A673 (cell line): Measurements from ENCODE around the gene CHP2. TPM values are rescaled to one million over a fixed set of nuclear protein-coding genes. Genes with fewer than 3 reads are reported as not detected.

Source experiments
- BruUV-seq: library from RNA; stranded (reverse); fragments of 400-500 nt; replicated peaks from 2 replicates; lab custom pipeline; 2021; lab: Mats Ljungman, UMichigan
- CTCF ChIA-PET: fragments of 300-600 bp; sonication (Branson Sonifier 250); formaldehyde crosslinking; loops from one replicate; lab custom pipeline; 2022; ENCODE audit warnings: antibody characterized with exemption; lab: Charles Lee
- POLR2A ChIA-PET: fragments of 300-600 bp; sonication (Branson Sonifier 250); formaldehyde crosslinking; loops from one replicate; lab custom pipeline; 2022; ENCODE audit warnings: antibody characterized with exemption; ENCODE audit not compliant: low non-redundant PET; lab: Charles Lee
- DNase-seq: peaks from one replicate; pipeline ENCODE4 v3.0.0-alpha.2; 2015; ENCODE audit warnings: low spot score
- H3K27ac ChIP-seq: fragments of 200-600 bp; sonication (generic); 2 replicates; pipeline ENCODE4 v1.5.1; 2016; ENCODE audit warnings: mixed run types, low read depth, mild to moderate bottlenecking, mixed read lengths, antibody characterized with exemption, low read length; ENCODE audit not compliant: poor library complexity, severe bottlenecking
- H3K27me3 ChIP-seq: fragments of 200-600 bp; sonication (generic); replicated peaks from 2 replicates; pipeline ENCODE4 v1.6.1; 2017; ENCODE audit warnings: mixed run types, low read depth, mild to moderate bottlenecking, mixed read lengths, antibody characterized with exemption, low read length; ENCODE audit not compliant: insufficient read depth, poor library complexity
- H3K36me3 ChIP-seq: fragments of 200-600 bp; sonication (generic); 2 replicates; pipeline ENCODE4 v1.6.1; 2016; ENCODE audit warnings: mixed run types, mild to moderate bottlenecking, mixed read lengths, antibody characterized with exemption, low read length; ENCODE audit not compliant: insufficient read depth, poor library complexity, severe bottlenecking
- H3K4me1 ChIP-seq: fragments of 200-600 bp; sonication (generic); 2 replicates; pipeline ENCODE4 v1.6.1; 2017; ENCODE audit warnings: mixed run types, mild to moderate bottlenecking, mixed read lengths, antibody characterized with exemption, low read length; ENCODE audit not compliant: insufficient read depth, poor library complexity, severe bottlenecking
- H3K4me3 ChIP-seq: fragments of 200-600 bp; sonication (generic); 2 replicates; pipeline ENCODE4 v1.5.1; 2016; ENCODE audit warnings: low read depth, mixed run types, mild to moderate bottlenecking, mixed read lengths, low read length; ENCODE audit not compliant: poor library complexity, severe bottlenecking
- H3K9me3 ChIP-seq: fragments of 200-600 bp; sonication (generic); 2 replicates; pipeline ENCODE4 v1.6.1; 2016; ENCODE audit warnings: mixed run types, low read depth, mild to moderate bottlenecking, mixed read lengths, antibody characterized with exemption, low read length; ENCODE audit not compliant: poor library complexity, severe bottlenecking
- CTCF ChIP-seq: fragments of 300-800, 200-600 bp; sonication (generic); conservative IDR thresholded peaks from 2 replicates; pipeline ENCODE4 v1.5.1; 2017; ENCODE audit warnings: low read depth, mild to moderate bottlenecking, antibody characterized with exemption, low read length, moderate library complexity, mixed read lengths
- EZH2 ChIP-seq: fragments of 200-600 bp; sonication (generic); IDR thresholded peaks from 2 replicates; pipeline ENCODE4 v1.6.1; 2017; ENCODE audit warnings: borderline replicate concordance, low read depth, mild to moderate bottlenecking, mixed read lengths, antibody characterized with exemption, low read length; ENCODE audit not compliant: poor library complexity, severe bottlenecking
- intact Hi-C: fragments of 100-400 bp; cut with micrococcal nuclease; formaldehyde crosslinking; loops from one replicate; pipeline ENCODE4 v1.10.0; 2022; ENCODE audit not compliant: unreplicated experiment
- total RNA-seq: library from RNA; stranded (reverse); gene quantifications from 2 replicates; pipeline ENCODE4 v1.2.3, GENCODE V29; 2021

Gene CHP2
- total RNA-seq, 1 experiment from 2014 or later, result 0.99 TPM

GRCh38 chr16:23788685-23789084 lies 33.9 kb downstream of the CHP2 start:
- no peak for TF ChIP-seq CTCF
- no peak for TF ChIP-seq EZH2
- Histone ChIP-seq H3K27ac (no peak overlapping the region), H3K4me1 (no peaks in the 10 kb centered on the region), H3K27me3 (no peaks in the 10 kb centered on the region), H3K9me3 (no peaks in the 10 kb centered on the region), H3K4me3 (no peak overlapping the region), H3K36me3 (no peaks in the 10 kb centered on the region)
- intact Hi-C loops, result no loop called here
- POLR2A ChIA-PET, result no interaction called here
- CTCF ChIA-PET, result no interaction called here
- no TSS peak for BruUV-seq
- no peak for DNase-seq

- peaks cover 2% of the 10 kb centered on the region for H3K4me1 ChIP-seq
- no peak overlapping the region for H3K27ac ChIP-seq
- intact Hi-C loops, result no loop called here
- H3K9me3 ChIP-seq, result no peaks in the 10 kb centered on the region
- DNase-seq, result no peak
- ChIA-PET POLR2A (no interaction called here), CTCF (no interaction called here)
- no TSS peak for BruUV-seq
- no peaks in the 10 kb centered on the region for H3K36me3 ChIP-seq
- TF ChIP-seq CTCF (no peak), EZH2 (no peak)
- no peak overlapping the region for H3K4me3 ChIP-seq
- H3K27me3 ChIP-seq, result no peaks in the 10 kb centered on the region
These were observed 40.6 kb downstream of the CHP2 start for GRCh38 chr16:23795378-23795777.

- Histone ChIP-seq H3K27me3 (no peaks in the 10 kb centered on the region), H3K9me3 (no peaks in the 10 kb centered on the region), H3K4me1 (peaks cover 2% of the 10 kb centered on the region), H3K36me3 (no peaks in the 10 kb centered on the region), H3K4me3 (no peak overlapping the region), H3K27ac (no peak overlapping the region)
- CTCF ChIA-PET, result interaction anchor here (1.2 kb wide), 1 partner anchor 213 kb away, joined by 4 read pairs; no protein-coding TSS in a partner anchor
- TF ChIP-seq EZH2 (no peak), CTCF (no peak)
- DNase-seq, result no peak
- BruUV-seq, result no TSS peak
- intact Hi-C loops, result no loop called here
- POLR2A ChIA-PET, result interaction anchor here (0.6 kb wide), 1 partner anchor 205 kb away, joined by 14 read pairs; no protein-coding TSS in a partner anchor
These were observed 42.1 kb downstream of the CHP2 start for GRCh38 chr16:23796941-23797340.
